ENCODE data around the gene RAB38. TPM values are rescaled to one million over a fixed set of nuclear protein-coding genes. Genes with fewer than 3 reads are reported as not detected.

Gene RAB38
- total RNA-seq, 1 donor from 2014 or later, result 0.44 TPM

GRCh38 chr11:88164806-88165585 lies 10.2 kb downstream of the RAB38 start:
- no peaks in the 10 kb centered on the region for H3K36me3 ChIP-seq
- DNase-seq, result no peak
- no peak overlapping the region for H3K4me3 ChIP-seq
- TF ChIP-seq, protein P1, sequence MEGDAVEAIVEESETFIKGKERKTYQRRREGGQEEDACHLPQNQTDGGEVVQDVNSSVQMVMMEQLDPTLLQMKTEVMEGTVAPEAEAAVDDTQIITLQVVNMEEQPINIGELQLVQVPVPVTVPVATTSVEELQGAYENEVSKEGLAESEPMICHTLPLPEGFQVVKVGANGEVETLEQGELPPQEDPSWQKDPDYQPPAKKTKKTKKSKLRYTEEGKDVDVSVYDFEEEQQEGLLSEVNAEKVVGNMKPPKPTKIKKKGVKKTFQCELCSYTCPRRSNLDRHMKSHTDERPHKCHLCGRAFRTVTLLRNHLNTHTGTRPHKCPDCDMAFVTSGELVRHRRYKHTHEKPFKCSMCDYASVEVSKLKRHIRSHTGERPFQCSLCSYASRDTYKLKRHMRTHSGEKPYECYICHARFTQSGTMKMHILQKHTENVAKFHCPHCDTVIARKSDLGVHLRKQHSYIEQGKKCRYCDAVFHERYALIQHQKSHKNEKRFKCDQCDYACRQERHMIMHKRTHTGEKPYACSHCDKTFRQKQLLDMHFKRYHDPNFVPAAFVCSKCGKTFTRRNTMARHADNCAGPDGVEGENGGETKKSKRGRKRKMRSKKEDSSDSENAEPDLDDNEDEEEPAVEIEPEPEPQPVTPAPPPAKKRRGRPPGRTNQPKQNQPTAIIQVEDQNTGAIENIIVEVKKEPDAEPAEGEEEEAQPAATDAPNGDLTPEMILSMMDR (IDR thresholded peaks at IDR 0.05; ENCODE audit: borderline replicate concordance), result no peak
- H3K27me3 ChIP-seq (ENCODE audit: low read depth), result no peaks in the 10 kb centered on the region
- intact Hi-C loops (cut with micrococcal nuclease), result no loop called here
- peaks cover 8% of the 10 kb centered on the region for H3K9me3 ChIP-seq (replicated peaks)
- H3K4me1 ChIP-seq, result no peaks in the 10 kb centered on the region
- no peak overlapping the region for H3K27ac ChIP-seq (replicated peaks)

DNA sequence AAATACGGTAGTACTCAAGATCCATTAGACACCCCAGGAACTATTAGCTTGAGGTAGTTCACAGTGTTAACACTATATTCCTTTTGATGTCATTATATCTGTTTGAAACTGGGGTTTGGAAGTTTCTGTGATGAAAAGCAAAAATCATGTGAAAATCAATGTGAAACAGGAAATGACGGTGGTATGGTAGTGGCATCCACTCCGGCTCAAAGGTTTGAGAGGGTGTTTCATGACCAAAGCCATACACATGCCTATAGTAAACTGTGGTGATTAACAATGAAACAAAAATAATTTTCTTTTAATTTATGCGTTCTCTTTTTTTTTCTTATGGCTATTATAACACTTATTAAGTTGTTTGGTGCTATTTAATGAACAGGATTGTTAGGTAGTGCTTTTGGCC lies 10.9 kb downstream of the RAB38 start:
- intact Hi-C loops (cut with micrococcal nuclease), result no loop called here
- TF ChIP-seq, protein P1 (IDR thresholded peaks at IDR 0.05; ENCODE audit: borderline replicate concordance), result no peak
- peaks cover 15% of the 10 kb centered on the region for H3K9me3 ChIP-seq (replicated peaks)

GRCh38 chr11:88158081-88158480 lies 17.2 kb downstream of the RAB38 start:
- peaks cover 70% of the 10 kb centered on the region for H3K9me3 ChIP-seq (replicated peaks)
- intact Hi-C loops (cut with micrococcal nuclease), result no loop called here
- no peak for DNase-seq

More for the DNA sequence above, 10.9 kb downstream of the RAB38 start:
- Histone ChIP-seq H3K36me3 (no peaks in the 10 kb centered on the region), H3K27me3 (ENCODE audit: low read depth) (no peaks in the 10 kb centered on the region), H3K4me1 (no peaks in the 10 kb centered on the region), H3K4me3 (no peak overlapping the region), H3K27ac (replicated peaks) (no peak overlapping the region)
- DNase-seq, result no peak

DNA sequence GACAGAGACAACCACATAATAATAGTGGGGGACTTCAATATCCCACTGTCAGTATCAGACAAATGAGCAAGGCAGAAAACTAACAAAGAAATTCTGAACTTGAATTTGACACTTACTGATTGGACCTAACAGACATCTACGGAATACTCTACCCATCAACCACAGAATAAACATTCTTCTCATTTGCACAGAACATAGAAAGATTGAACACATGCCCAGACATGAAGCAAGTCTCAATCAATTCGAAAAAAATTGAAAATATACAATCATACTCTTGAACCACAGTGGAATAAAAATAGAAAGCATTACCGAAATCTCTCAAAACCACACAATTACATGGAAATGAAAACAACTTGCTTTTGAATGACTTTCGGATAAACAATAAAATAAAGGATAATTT lies 17.9 kb downstream of the RAB38 start:
- H3K36me3 ChIP-seq, result no peaks in the 10 kb centered on the region
- H3K27me3 ChIP-seq (ENCODE audit: low read depth), result no peaks in the 10 kb centered on the region
- H3K4me3 ChIP-seq, result no peak overlapping the region
- H3K27ac ChIP-seq (replicated peaks), result no peak overlapping the region
- TF ChIP-seq, protein P1 (IDR thresholded peaks at IDR 0.05; ENCODE audit: borderline replicate concordance), result no peak
- peaks cover 70% of the 10 kb centered on the region for H3K9me3 ChIP-seq (replicated peaks)
- DNase-seq, result no peak
- H3K4me1 ChIP-seq, result no peaks in the 10 kb centered on the region
- intact Hi-C loops (cut with micrococcal nuclease), result no loop called here

More at GRCh38 chr11:88158081-88158480, 17.2 kb downstream of the RAB38 start:
- no peaks in the 10 kb centered on the region for H3K36me3 ChIP-seq
- no peaks in the 10 kb centered on the region for H3K27me3 ChIP-seq (ENCODE audit: low read depth)
- TF ChIP-seq, protein P1 (IDR thresholded peaks at IDR 0.05; ENCODE audit: borderline replicate concordance), result no peak
- H3K4me3 ChIP-seq, result no peak overlapping the region
- no peaks in the 10 kb centered on the region for H3K4me1 ChIP-seq
- no peak overlapping the region for H3K27ac ChIP-seq (replicated peaks)

- peaks cover 36% of the 10 kb centered on the region for H3K9me3 ChIP-seq (replicated peaks)
Measured at GRCh38 chr11:88152381-88152780, 22.9 kb downstream of the RAB38 start.

More at GRCh38 chr11:88152381-88152780, 22.9 kb downstream of the RAB38 start:
- Histone ChIP-seq H3K36me3 (no peaks in the 10 kb centered on the region), H3K27me3 (ENCODE audit: low read depth) (no peaks in the 10 kb centered on the region), H3K27ac (replicated peaks) (no peak overlapping the region), H3K4me3 (no peak overlapping the region), H3K4me1 (no peaks in the 10 kb centered on the region)
- no peak for DNase-seq
- intact Hi-C loops (cut with micrococcal nuclease), result no loop called here
- TF ChIP-seq, protein P1 (IDR thresholded peaks at IDR 0.05; ENCODE audit: borderline replicate concordance), result no peak
